Mucosa of descending colon (tissue), 3 donors: Measurements from ENCODE around the gene TSPAN3. TPM values are rescaled to one million over a fixed set of nuclear protein-coding genes. Genes with fewer than 3 reads are reported as not detected.
A peak's percentile ranks its signal among the peaks of the same experiment; 100 is the strongest.

ENCODE experiments used
- ATAC-seq: fragments of 200-7000 bp; cut with Tn5 transposase; one replicate; pipeline ENCODE4 v1.9.1; 2020; ENCODE audit warnings: mild to moderate bottlenecking, moderate library complexity
- DNase-seq, 3 donors: peaks; one replicate each; pipeline ENCODE4 v3.0.0-alpha.2; 2020
- H3K36me3 ChIP-seq: fragments of 200-600 bp; one replicate; pipeline ENCODE4 v1.8.0; 2021; ENCODE audit warnings: low read depth, mild to moderate bottlenecking
- H3K4me1 ChIP-seq: fragments of 200-600 bp; one replicate; pipeline ENCODE4 v1.8.0; 2021; ENCODE audit warnings: low read depth, mild to moderate bottlenecking
- H3K4me3 ChIP-seq: fragments of 200-600 bp; one replicate; pipeline ENCODE4 v1.8.0; 2021; ENCODE audit warnings: mild to moderate bottlenecking
- H3K9me3 ChIP-seq: fragments of 200-600 bp; one replicate; pipeline ENCODE4 v1.8.0; 2021; ENCODE audit warnings: mild to moderate bottlenecking
- CTCF ChIP-seq: fragments of 200-600 bp; IDR thresholded peaks from one replicate; pipeline ENCODE4 v1.8.0; 2022; ENCODE audit warnings: antibody characterized with exemption, mild to moderate bottlenecking
- intact Hi-C, 2 donors: fragments of 100-400 bp; cut with DNase I in 1 of 2; cut with micrococcal nuclease in 1 of 2; formaldehyde crosslinking; loops; one replicate each; pipeline versions ENCODE4 v1.11.0 to v1.11.1; 2022; cut with DNase I, micrococcal nuclease
- total RNA-seq, 3 donors: library from RNA; stranded (reverse); fragmentation: NEBNext Ultra II Directional in 2 of 3; extraction: Animal tissue kit (Norgen Biotek cat#: 25700) in 2 of 3; gene quantifications; one replicate each; pipeline versions ENCODE4 v1.2.1 to v1.2.4, GENCODE V29; 2021 to 2023
- donor health status: DM: no; HTN: no; CAD: no; lungs with moderate emphysema.
- donor health status: DM: no; HTN: no; CAD: no.
- donor health status: DM: no; HTN: yes; CAD: no.

The TSPAN3 gene
- total RNA-seq, 3 donors from 2014 or later: 419 to 945 (median 666) TPM

- peak; percentile 12 for ATAC-seq
- no peak overlapping the region for H3K4me3 ChIP-seq
- intact Hi-C loops: no loop called here
- no peak for TF ChIP-seq CTCF
- no peaks in the 10 kb centered on the region for H3K36me3 ChIP-seq
- H3K9me3 ChIP-seq: no peaks in the 10 kb centered on the region
- H3K4me1 ChIP-seq: no peaks in the 10 kb centered on the region
- DNase-seq: peak in 2 of 3 donors; percentile 18 to 36
Measured at GRCh38 chr15:77009646-77010311, 61.1 kb downstream of the TSPAN3 start.

GRCh38 chr15:77009176-77009575 lies 61.7 kb downstream of the TSPAN3 start:
- intact Hi-C loops: no loop called here
- peak in 2 of 3 donors; percentile 13 to 17 for DNase-seq
- no peaks in the 10 kb centered on the region for H3K4me1 ChIP-seq
- ATAC-seq: no peak
- no peaks in the 10 kb centered on the region for H3K9me3 ChIP-seq
- no peaks in the 10 kb centered on the region for H3K36me3 ChIP-seq
- no peak overlapping the region for H3K4me3 ChIP-seq
- no peak for TF ChIP-seq CTCF

- no peaks in the 10 kb centered on the region for H3K4me1 ChIP-seq
- DNase-seq (peak in 2 of 3 donors; percentile 49 to 75), ATAC-seq (peak; percentile 26)
- intact Hi-C loops: no loop called here
- no peaks in the 10 kb centered on the region for H3K9me3 ChIP-seq
- no peak overlapping the region for H3K4me3 ChIP-seq
- TF ChIP-seq CTCF: no peak
- no peaks in the 10 kb centered on the region for H3K36me3 ChIP-seq
Measured at GRCh38 chr15:77004189-77004588, 66.7 kb downstream of the TSPAN3 start.

- Histone ChIP-seq H3K36me3 (no peaks in the 10 kb centered on the region), H3K4me3 (no peak overlapping the region), H3K9me3 (no peaks in the 10 kb centered on the region), H3K4me1 (no peaks in the 10 kb centered on the region)
- intact Hi-C loops: no loop called here
- no peak for TF ChIP-seq CTCF
- DNase-seq (peak; percentile 56 to 80 (median 57)), ATAC-seq (peak; percentile 83)
Measured at GRCh38 chr15:77002954-77003912, 67.7 kb downstream of the TSPAN3 start.

- Histone ChIP-seq H3K4me3 (no peak overlapping the region), H3K9me3 (no peaks in the 10 kb centered on the region), H3K36me3 (no peaks in the 10 kb centered on the region), H3K4me1 (no peaks in the 10 kb centered on the region)
- intact Hi-C loops: no loop called here
- DNase-seq: peak in 2 of 3 donors; percentile 26 to 37
- no peak for TF ChIP-seq CTCF
- no peak for ATAC-seq
Measured at GRCh38 chr15:77002436-77002835, 68.5 kb downstream of the TSPAN3 start.
